Endothelial cell of umbilical vein (primary cell): ENCODE results near the gene SETD6. TPM values are rescaled to one million over a fixed set of nuclear protein-coding genes. Genes with fewer than 3 reads are reported as not detected.

Experiments
- BruUV-seq: library from RNA; stranded (reverse); fragments of 400-500 nt; replicated peaks from 2 replicates; lab custom pipeline; 2021; lab: Mats Ljungman, UMichigan
- CTCF ChIA-PET: fragments of 300-600, 350-600 bp; sonication (Branson Sonifier 250); formaldehyde crosslinking; loops from one replicate; lab custom pipeline; 2021; ENCODE audit warnings: antibody characterized with exemption, inconsistent platforms; lab: Charles Lee
- POLR2A ChIA-PET: fragments of 300-600, 350-600 bp; sonication (Branson Sonifier 250); formaldehyde crosslinking; loops from one replicate; lab custom pipeline; 2021; ENCODE audit warnings: antibody characterized with exemption, inconsistent platforms; lab: Charles Lee
- DNase-seq: peaks from one replicate; pipeline ENCODE4 v3.0.0-alpha.2; 2011; ENCODE audit warnings: low read depth, low spot score
- FAIRE-seq: peaks from 2 replicates; lab custom pipeline; 2011; peaks lifted over from hg19 to GRCh38; lab: Jason Lieb, UNC
- H2AFZ ChIP-seq: 2 replicates; pipeline ENCODE4 v1.6.0; 2012; ENCODE audit warnings: low read depth, low read length, control low read depth, inconsistent platforms
- H3K27ac ChIP-seq: 2 replicates; pipeline ENCODE4 v1.5.1; 2011; ENCODE audit warnings: low read depth, mild to moderate bottlenecking, control low read depth, low read length, moderate library complexity; ENCODE audit not compliant: insufficient read depth
- H3K27me3 ChIP-seq, 2 experiments: 2 replicates each; pipeline versions ENCODE4 v1.6.0 to v1.6.1; 2011; ENCODE audit warnings: low read length in 2 of 2, mixed read lengths in 1 of 2; ENCODE audit not compliant: control insufficient read depth in 2 of 2, insufficient read depth in 2 of 2
- H3K36me3 ChIP-seq, 2 experiments: 2 replicates in 1 of 2; 3 replicates in 1 of 2; pipeline ENCODE4 v1.5.1; 2011; ENCODE audit warnings: low read length in 2 of 2, mild to moderate bottlenecking in 1 of 2, moderate library complexity in 1 of 2; ENCODE audit not compliant: control insufficient read depth in 2 of 2, insufficient read depth in 2 of 2; ENCODE audit errors: extremely low read depth in 1 of 2
- H3K4me1 ChIP-seq: 3 replicates; pipeline ENCODE4 v1.5.1; 2011; ENCODE audit warnings: mild to moderate bottlenecking, low read length; ENCODE audit not compliant: control insufficient read depth, insufficient read depth; ENCODE audit errors: extremely low read depth
- H3K4me2 ChIP-seq: 2 replicates; pipeline ENCODE4 v1.6.1; 2011; ENCODE audit warnings: low read length, control low read depth, mixed read lengths; ENCODE audit not compliant: insufficient read depth
- H3K4me3 ChIP-seq, 3 experiments: fragments of 200-600 bp in 1 of 3; sonication (generic), shearing (Covaris generic) in 1 of 3; replicated peaks in 1 of 3; 2 replicates each; pipeline ENCODE4 v1.5.1; 2011 to 2016; ENCODE audit warnings: control low read depth in 3 of 3, low read length in 3 of 3, mild to moderate bottlenecking in 2 of 3, inconsistent platforms in 1 of 3, low read depth in 1 of 3, moderate library complexity in 1 of 3; ENCODE audit not compliant: insufficient read depth in 1 of 3
- H3K79me2 ChIP-seq: 2 replicates; pipeline ENCODE4 v1.6.0; 2012; ENCODE audit warnings: low read length, inconsistent platforms; ENCODE audit not compliant: control insufficient read depth, insufficient read depth
- H3K9ac ChIP-seq: replicated peaks from 2 replicates; pipeline ENCODE3; 2011; ENCODE audit warnings: low read length, control low read depth; ENCODE audit not compliant: insufficient read depth; ENCODE audit errors: extremely low read depth
- H3K9me1 ChIP-seq: replicated peaks from 3 replicates; pipeline ENCODE4 v1.6.0; 2011; ENCODE audit warnings: mild to moderate bottlenecking, low read length; ENCODE audit not compliant: control insufficient read depth, insufficient read depth; ENCODE audit errors: extremely low read depth
- H3K9me3 ChIP-seq: replicated peaks from 2 replicates; pipeline ENCODE4 v1.5.1; 2012; ENCODE audit warnings: low read length, inconsistent platforms; ENCODE audit not compliant: control insufficient read depth, insufficient read depth
- H4K20me1 ChIP-seq: replicated peaks from 2 replicates; pipeline ENCODE3; 2011; ENCODE audit warnings: mild to moderate bottlenecking, low read length; ENCODE audit not compliant: control insufficient read depth, insufficient read depth; ENCODE audit errors: extremely low read depth
- CTCF ChIP-seq, 2 donors: IDR thresholded peaks; 1 replicate in 1 of 2; 2 replicates in 1 of 2; pipeline ENCODE4 v1.5.1; 2011; ENCODE audit warnings: low read length in 2 of 2, mild to moderate bottlenecking in 2 of 2, moderate library complexity in 2 of 2, control low read depth in 1 of 2, inconsistent platforms in 1 of 2, low read depth in 1 of 2; ENCODE audit not compliant: insufficient read depth in 1 of 2; ENCODE audit errors: extremely low read depth in 1 of 2
- EZH2 ChIP-seq: IDR thresholded peaks from 2 replicates; pipeline ENCODE4 v1.6.1; 2012; ENCODE audit warnings: borderline replicate concordance, low read depth, mild to moderate bottlenecking, moderate library complexity, low read length, inconsistent platforms; ENCODE audit not compliant: severe bottlenecking
- FOS ChIP-seq: IDR thresholded peaks from 2 replicates; pipeline ENCODE4 v1.6.1; 2011; ENCODE audit warnings: mild to moderate bottlenecking, low read length, moderate library complexity, borderline replicate concordance; ENCODE audit not compliant: insufficient read depth
- GATA2 ChIP-seq: IDR thresholded peaks from 2 replicates; pipeline ENCODE4 v1.7.0; 2011; ENCODE audit warnings: low read depth, mild to moderate bottlenecking, moderate library complexity, mixed read lengths, low read length; ENCODE audit not compliant: insufficient read length, insufficient read depth
- JUN ChIP-seq: IDR thresholded peaks from 2 replicates; pipeline ENCODE4 v1.6.1; 2011; ENCODE audit warnings: borderline replicate concordance, low read depth; ENCODE audit not compliant: insufficient read length, insufficient read depth
- MAX ChIP-seq: IDR thresholded peaks from 2 replicates; pipeline ENCODE4 v1.6.1; 2011; ENCODE audit not compliant: insufficient read depth, insufficient read length
- MYC ChIP-seq: IDR thresholded peaks from one replicate; pipeline ENCODE4 v1.6.1; 2011; ENCODE audit warnings: mild to moderate bottlenecking, low read depth, low read length
- POLR2A ChIP-seq: IDR thresholded peaks from 2 replicates; pipeline ENCODE4 v1.6.1; 2012; ENCODE audit warnings: low read depth, mild to moderate bottlenecking, control low read depth, low read length
- POLR2AphosphoS5 ChIP-seq: IDR thresholded peaks from 2 replicates; pipeline ENCODE4 v1.6.1; 2012; ENCODE audit warnings: low read depth, mild to moderate bottlenecking, control low read depth, low read length, moderate library complexity; ENCODE audit not compliant: insufficient read depth
- dilution Hi-C: fragments of 300-500 bp; cut with MboI; formaldehyde crosslinking; loops from one replicate; pipeline ENCODE4 v1.15.0; 2019; ENCODE audit warnings: low sequenced_read_pairs; ENCODE audit not compliant: extremely low pct_ligation_motif_present
- intact Hi-C: fragments of 100-400 bp; cut with micrococcal nuclease; formaldehyde crosslinking; loops from one replicate; pipeline ENCODE4 v1.10.0; 2022
- polyA plus RNA-seq, 4 experiments: library from polyadenylated mRNA; depleted of rRNA in 3 of 4; stranded (reverse) in 3 of 4; unstranded in 1 of 4; fragments of >200 nt; gene quantifications; 2 replicates each; pipeline versions ENCODE4 v1.2.1 to v1.2.3, GENCODE V29; 2011 to 2012; ENCODE audit warnings: missing spikeins in 1 of 4
- total RNA-seq: library from RNA; stranded (reverse); gene quantifications from 2 replicates; pipeline ENCODE4 v1.2.3, GENCODE V29; 2021

The SETD6 gene
- total and polyA plus RNA-seq, 2 donors (not counting 3 experiments of a cell fraction or from before 2014, with no cell fraction given): 10.2 to 16.4 TPM

- Histone ChIP-seq H3K27ac (no peak overlapping the region), H3K9me3 (no peaks in the 10 kb centered on the region), H3K36me3 (peaks cover 0 to 22% of the 10 kb centered on the region in 2 experiments), H2AFZ (no peak overlapping the region), H3K9me1 (no peaks in the 10 kb centered on the region), H3K79me2 (no peaks in the 10 kb centered on the region), H4K20me1 (no peaks in the 10 kb centered on the region), H3K4me3 (no peak overlapping the region), H3K9ac (no peak overlapping the region), H3K4me1 (no peaks in the 10 kb centered on the region), H3K27me3 (no peaks in the 10 kb centered on the region), H3K4me2 (no peak overlapping the region)
- dilution Hi-C loops: no loop called here
- intact Hi-C loops: no loop called here
- FAIRE-seq (no peak), DNase-seq (no peak)
- ChIA-PET CTCF (interaction anchor here (1.4 to 2.3 kb wide), 2 partner anchors 9 to 16 kb away, joined by 4 to 7 read pairs; no protein-coding TSS in a partner anchor), POLR2A (no interaction called here)
- TF ChIP-seq MYC: no peak
- no peak for TF ChIP-seq FOS
- no peak for TF ChIP-seq GATA2
- TF ChIP-seq EZH2: no peak
- no peak for TF ChIP-seq POLR2A
- TF ChIP-seq JUN: no peak
- no peak for TF ChIP-seq MAX
- TF ChIP-seq POLR2AphosphoS5: no peak
- no peak for TF ChIP-seq CTCF (IDR thresholded peaks at IDR 0.05; ENCODE audit: extremely low read depth in 1 of 2, insufficient read depth in 1 of 2, low read depth in 1 of 2, low read length in 2 of 2)
- no TSS peak for BruUV-seq
Measured at GRCh38 chr16:58503863-58504688, 11.2 kb upstream of the SETD6 start.
